ENCODE measurements around the gene NDC1.
"Not testable (repeated sequence)": the region's sequence is repeated elsewhere in the genome, so short reads cannot be mapped to it uniquely, and the experiment has no call there.

The NDC1 gene, protein sequence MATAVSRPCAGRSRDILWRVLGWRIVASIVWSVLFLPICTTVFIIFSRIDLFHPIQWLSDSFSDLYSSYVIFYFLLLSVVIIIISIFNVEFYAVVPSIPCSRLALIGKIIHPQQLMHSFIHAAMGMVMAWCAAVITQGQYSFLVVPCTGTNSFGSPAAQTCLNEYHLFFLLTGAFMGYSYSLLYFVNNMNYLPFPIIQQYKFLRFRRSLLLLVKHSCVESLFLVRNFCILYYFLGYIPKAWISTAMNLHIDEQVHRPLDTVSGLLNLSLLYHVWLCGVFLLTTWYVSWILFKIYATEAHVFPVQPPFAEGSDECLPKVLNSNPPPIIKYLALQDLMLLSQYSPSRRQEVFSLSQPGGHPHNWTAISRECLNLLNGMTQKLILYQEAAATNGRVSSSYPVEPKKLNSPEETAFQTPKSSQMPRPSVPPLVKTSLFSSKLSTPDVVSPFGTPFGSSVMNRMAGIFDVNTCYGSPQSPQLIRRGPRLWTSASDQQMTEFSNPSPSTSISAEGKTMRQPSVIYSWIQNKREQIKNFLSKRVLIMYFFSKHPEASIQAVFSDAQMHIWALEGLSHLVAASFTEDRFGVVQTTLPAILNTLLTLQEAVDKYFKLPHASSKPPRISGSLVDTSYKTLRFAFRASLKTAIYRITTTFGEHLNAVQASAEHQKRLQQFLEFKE

DNA sequence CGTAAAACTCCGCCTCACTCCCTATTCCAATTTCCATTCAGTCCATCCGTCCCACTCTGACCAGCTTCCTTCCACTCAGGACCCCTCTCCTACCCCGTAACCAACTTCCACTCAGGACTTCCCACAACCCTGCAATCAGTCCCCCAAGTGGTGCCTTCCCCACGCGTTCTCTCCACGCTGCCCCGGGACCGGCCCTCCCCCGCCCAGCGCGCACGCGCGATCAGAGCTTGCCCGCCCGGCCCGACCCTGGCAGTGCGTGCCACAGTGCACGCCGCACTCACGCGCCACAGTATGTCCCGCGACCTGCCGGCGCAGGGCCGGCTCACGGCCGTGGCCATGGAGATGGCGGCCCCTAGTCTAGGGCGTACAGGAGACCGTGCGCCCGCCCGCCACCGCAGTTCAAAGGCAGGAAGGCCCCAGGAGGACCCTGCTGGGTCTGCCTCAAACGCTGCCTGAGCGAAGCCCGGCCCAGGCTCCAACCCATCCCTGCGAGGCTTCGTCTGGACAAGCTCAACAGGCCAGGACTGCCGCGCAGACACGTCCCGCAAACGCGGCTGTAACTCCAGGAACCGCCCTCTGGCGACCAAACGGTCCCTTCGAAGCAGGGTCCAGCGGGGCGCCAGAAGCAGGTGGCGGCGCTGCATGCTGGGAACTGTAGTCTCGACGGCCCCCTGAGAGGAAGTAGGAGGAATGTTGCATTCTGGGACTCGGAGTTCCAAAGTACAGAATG lies at the start of gene NDC1:
Gene NDC1, minus strand, starts transcription at position 373 of the 730 bp plus-strand sequence. Its CDS starts 35 bp downstream, at position 338.
- no peaks in the 10 kb centered on the region for H3K27me3 Mint-ChIP-seq
- H3K27ac Mint-ChIP-seq, result peak within 1 kb of the TSS; percentile 100
- H3K4me1 Mint-ChIP-seq, result peaks cover 36% of the 10 kb centered on the region
- H3K4me3 Mint-ChIP-seq, result peak within 1 kb of the TSS; percentile 95
- ATAC-seq, result peak; percentile 97
- no peaks in the 10 kb centered on the region for H3K9me3 Mint-ChIP-seq
- H3K36me3 Mint-ChIP-seq, result no peaks in the 10 kb centered on the region

DNA sequence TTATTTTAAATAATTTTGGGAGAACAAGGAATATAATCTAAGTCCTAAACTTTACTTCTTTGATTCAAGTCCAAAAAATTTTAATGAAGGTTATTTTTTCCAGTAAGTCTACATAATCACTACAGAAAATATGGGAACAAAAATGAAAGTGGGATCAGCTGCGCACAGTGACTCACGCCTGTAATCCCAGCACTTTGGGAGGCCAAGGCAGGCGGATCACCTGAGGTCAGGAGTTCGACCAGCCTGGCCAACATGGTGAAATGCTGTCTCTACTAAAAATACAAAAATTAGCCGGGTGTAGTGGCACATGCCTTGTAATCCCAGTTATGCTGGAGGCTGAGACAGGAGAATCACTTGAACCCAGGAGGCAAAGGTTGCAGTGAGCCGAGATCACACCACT lies 45.5 kb upstream of the NDC1 start:
- not testable (repeated sequence) for H3K4me3 Mint-ChIP-seq, H3K27me3 Mint-ChIP-seq, H3K9me3 Mint-ChIP-seq, H3K4me1 Mint-ChIP-seq, ATAC-seq, H3K27ac Mint-ChIP-seq
- peaks cover 39% of the 10 kb centered on the region for H3K36me3 Mint-ChIP-seq

DNA sequence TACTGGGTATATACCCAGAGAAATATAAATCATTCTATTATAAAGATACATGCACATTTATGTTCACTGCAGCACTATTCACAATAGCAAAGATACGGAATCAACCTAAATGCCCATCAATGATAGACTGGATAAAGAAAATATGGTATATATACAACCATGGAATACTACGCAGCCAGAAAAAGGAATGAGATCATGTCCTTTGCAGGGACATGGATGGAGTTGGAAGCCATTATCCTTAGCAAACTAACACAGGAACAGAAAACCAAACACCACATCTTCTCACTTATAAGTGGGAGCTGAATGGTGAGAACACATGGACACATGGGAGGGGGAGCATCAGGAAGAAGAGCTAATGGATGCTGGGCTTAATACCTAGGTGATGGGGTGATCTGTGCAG lies 43.8 kb upstream of the NDC1 start:
- not testable (repeated sequence) for H3K4me1 Mint-ChIP-seq, H3K27me3 Mint-ChIP-seq, H3K27ac Mint-ChIP-seq, H3K4me3 Mint-ChIP-seq, ATAC-seq, H3K9me3 Mint-ChIP-seq
- H3K36me3 Mint-ChIP-seq, result peaks cover 53% of the 10 kb centered on the region

DNA sequence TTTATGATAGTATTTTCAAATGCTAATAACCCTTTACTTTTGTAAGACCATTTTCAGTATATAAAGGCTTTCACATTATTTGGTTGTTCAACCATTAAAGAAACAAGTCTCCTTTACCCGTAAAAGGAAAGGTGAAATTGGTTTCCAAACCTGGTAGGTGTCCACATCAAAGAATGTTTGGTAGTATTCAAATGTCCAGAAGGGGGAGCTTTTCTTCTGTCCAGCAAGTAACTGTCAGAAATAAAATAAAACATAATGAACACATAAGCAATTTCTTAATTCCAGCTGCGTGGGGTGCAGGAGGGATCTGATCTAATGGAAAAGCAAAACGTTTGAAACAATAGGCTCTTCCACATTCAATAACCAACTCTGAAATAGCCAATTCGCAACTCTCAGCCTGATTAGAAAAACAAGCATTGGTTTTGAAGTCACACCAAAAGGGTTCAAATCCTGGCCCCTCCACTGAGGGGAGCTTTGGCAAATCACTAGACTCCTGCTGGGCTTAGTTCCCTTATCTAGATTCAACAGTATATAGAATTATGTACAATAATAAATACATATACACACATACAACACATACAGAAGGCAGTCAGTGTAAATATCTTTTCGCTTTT lies 40.5 kb upstream of the NDC1 start:
- no peak for ATAC-seq
- H3K27me3 Mint-ChIP-seq, result no peaks in the 10 kb centered on the region
- H3K27ac Mint-ChIP-seq, result no peak overlapping the region
- no peak overlapping the region for H3K4me3 Mint-ChIP-seq
- H3K4me1 Mint-ChIP-seq, result no peaks in the 10 kb centered on the region
- peaks cover 69% of the 10 kb centered on the region for H3K36me3 Mint-ChIP-seq
- H3K9me3 Mint-ChIP-seq, result peaks cover 3% of the 10 kb centered on the region

DNA sequence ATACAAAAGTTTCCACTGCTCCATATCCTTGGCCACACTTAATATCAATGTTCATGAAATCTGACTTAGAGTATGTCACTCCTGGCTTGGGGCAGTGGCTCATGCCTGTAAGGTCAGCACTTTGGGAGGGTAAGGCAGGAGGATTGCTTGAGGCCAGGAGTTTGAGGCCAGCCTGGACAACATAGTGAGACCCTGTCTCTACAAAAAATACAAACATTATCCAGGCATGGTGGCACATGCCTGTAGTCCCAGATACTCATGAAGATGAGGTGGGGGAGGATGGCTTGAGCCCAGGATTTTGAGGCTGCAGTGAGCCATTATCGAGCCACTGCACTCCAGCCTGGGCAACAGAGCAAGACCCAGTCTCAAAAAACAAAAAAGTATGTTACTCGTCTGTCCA lies 37.1 kb upstream of the NDC1 start:
- peaks cover 42% of the 10 kb centered on the region for H3K36me3 Mint-ChIP-seq
- H3K27me3 Mint-ChIP-seq, H3K9me3 Mint-ChIP-seq, H3K4me3 Mint-ChIP-seq, H3K27ac Mint-ChIP-seq, ATAC-seq, H3K4me1 Mint-ChIP-seq: not testable (repeated sequence)

DNA sequence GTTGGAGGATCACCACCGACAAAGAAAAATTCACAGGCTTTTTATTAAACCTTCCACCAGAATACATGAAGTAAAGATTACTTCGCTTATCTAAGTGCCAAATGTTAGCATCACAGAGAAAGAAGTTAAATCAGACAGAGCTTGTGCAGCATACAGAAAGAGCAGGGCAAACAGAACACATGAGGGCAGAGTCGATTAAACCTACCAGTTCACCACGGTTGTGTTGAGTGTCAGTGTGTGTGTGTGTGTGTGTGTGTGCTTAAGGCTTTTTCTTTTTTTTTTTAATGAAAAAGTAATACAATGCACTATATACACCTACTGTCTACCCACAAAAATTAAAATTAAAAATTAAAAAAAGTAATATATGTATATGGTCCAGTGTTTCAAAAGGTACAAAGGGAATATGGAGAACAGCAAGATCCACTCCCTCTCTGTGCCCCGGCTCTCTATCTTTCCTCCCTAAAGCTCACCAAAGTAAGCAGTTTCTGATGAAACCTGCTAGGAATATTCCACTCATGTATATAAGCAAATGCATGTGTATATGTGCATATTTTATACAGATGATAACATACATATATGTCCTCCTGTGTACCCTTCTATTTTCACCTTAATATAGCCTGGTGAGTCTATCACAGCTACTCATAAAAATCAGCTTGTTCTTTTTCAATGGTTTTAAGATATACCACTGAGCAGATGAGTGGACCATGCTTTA lies 33.8 kb upstream of the NDC1 start:
- no peaks in the 10 kb centered on the region for H3K27me3 Mint-ChIP-seq
- H3K4me1 Mint-ChIP-seq, result peaks cover 10% of the 10 kb centered on the region
- peaks cover 24% of the 10 kb centered on the region for H3K36me3 Mint-ChIP-seq
- no peak overlapping the region for H3K4me3 Mint-ChIP-seq
- no peaks in the 10 kb centered on the region for H3K9me3 Mint-ChIP-seq
- ATAC-seq, result no peak
- no peak overlapping the region for H3K27ac Mint-ChIP-seq

DNA sequence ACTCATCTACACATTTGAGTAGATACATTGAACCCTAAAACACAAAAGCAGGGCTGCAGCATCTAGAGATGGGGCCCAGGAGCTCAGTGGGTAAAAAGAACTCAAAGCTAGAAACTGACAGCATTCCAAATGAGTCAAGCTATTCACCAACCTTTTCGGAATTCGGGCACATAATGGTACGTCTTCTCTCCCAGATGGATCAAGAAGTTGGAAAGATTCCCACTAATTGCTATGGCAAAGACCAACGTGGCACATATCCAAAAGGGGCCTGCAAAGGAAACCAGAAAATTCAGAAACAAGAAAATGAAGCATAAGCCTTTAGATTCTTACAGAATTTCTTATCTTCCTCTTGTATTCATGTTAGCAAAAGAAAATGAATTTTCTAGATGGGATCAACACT lies 33.1 kb upstream of the NDC1 start:
- no peaks in the 10 kb centered on the region for H3K27me3 Mint-ChIP-seq
- ATAC-seq, result no peak
- H3K9me3 Mint-ChIP-seq, result no peaks in the 10 kb centered on the region
- H3K4me3 Mint-ChIP-seq, result no peak overlapping the region
- H3K36me3 Mint-ChIP-seq, result peaks cover 22% of the 10 kb centered on the region
- no peak overlapping the region for H3K27ac Mint-ChIP-seq
- H3K4me1 Mint-ChIP-seq, result peaks cover 10% of the 10 kb centered on the region

DNA sequence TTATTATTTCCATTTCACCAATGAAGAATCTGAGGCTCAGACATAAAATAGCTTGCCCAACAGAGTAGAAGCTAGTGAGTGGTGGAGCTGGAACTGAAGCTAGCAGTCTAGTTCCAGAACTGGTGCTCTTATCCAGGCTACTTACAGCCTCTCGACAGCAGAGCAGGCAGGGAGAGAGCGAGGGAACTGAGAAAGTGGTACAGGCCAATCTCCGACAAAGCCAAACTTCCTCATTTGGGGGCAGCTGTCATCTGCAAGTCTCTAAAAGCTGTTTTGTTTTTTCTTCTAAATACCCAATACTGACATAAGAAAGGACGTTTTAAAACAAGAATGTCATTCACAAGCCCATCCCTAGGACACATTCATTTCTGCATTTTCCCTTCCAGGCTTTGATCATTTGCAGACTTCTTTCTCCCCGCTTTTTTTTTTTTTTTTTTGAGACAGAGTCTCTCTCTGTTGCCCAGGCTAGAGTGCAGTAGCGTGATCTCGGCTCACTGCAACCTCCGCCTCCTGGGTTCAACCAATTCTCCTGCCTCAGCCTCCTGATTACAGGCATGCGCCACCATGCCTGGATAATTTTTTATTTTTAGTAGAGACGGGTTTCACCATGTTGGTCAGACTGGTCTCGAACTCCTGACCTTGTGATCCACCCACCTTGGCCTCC lies 31.5 kb upstream of the NDC1 start:
- ATAC-seq, result peak; percentile 87
- Mint-ChIP-seq H3K4me1 (peaks cover 10% of the 10 kb centered on the region), H3K9me3 (no peaks in the 10 kb centered on the region), H3K4me3 (no peak overlapping the region), H3K27me3 (no peaks in the 10 kb centered on the region), H3K36me3 (peaks cover 21% of the 10 kb centered on the region), H3K27ac (peak overlapping the region; percentile 19)

DNA sequence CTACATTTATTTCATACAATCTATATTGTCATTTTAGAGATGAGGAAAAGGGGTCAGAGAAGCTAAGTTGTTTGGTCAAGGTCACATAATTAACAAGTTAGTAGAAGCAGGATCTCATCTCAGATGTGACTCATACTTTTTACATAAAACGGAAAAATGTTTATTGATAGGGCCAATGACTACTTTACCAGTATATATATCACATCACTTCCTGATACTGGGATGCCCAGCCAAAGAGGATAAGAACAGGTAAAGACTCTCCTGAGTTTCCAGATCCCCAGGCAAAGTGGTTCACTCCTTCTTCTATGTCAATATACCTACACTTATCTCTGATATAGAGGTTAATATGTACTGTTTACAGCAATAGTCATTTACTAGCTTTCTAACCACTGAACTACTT lies 30.5 kb upstream of the NDC1 start:
- Mint-ChIP-seq H3K9me3 (no peaks in the 10 kb centered on the region), H3K27ac (no peak overlapping the region), H3K4me1 (peaks cover 10% of the 10 kb centered on the region), H3K27me3 (no peaks in the 10 kb centered on the region), H3K4me3 (no peak overlapping the region), H3K36me3 (peaks cover 21% of the 10 kb centered on the region)
- ATAC-seq, result no peak

DNA sequence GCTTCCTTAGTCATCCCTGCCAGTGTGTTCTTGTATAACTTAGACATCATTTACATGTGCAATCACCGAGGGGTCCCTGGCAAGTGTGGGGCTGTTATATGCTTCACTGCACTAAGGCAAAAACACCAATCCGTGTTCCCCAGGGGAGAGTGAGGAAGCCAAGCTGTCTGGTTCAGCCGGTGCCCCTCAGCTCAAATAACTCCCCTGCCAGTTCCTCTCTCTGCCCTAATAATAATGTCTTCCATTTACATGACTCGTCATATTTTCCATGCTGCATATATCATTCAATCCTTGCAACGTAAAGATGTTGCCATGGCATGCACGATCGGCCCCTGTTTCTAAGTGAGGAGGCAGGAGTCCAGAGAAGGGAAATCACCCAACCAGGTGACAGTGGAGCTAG lies 24.4 kb upstream of the NDC1 start:
- Mint-ChIP-seq H3K4me1 (peaks cover 25% of the 10 kb centered on the region), H3K36me3 (peaks cover 34% of the 10 kb centered on the region), H3K27ac (peak overlapping the region; percentile 74), H3K27me3 (no peaks in the 10 kb centered on the region), H3K4me3 (no peak overlapping the region), H3K9me3 (no peaks in the 10 kb centered on the region)
- ATAC-seq, result peak; percentile 74

DNA sequence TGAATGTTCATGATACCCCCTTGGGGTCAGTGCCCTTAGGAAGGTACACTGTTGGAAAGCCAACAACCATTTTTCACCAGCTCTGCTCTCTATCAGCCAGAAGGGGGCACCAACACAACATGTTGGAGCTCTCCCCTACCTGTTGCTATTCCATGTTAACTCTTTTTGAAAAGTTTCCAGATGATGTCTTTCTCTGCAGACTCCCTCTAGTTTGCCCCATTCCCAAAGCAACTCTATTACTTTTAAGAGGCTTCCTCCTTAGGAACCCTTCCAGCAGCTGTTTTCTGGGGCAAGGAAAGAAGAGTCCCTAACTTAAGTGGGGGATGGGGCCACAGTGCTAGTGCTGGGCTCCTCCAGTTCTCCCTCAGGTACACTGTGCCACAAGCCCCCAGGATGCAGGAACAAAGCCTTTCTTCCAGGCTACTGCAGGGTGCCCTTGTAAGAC lies 22.9 kb upstream of the NDC1 start:
- peak overlapping the region; percentile 52 for H3K27ac Mint-ChIP-seq
- H3K9me3 Mint-ChIP-seq, result no peaks in the 10 kb centered on the region
- ATAC-seq, result peak; percentile 59
- H3K4me3 Mint-ChIP-seq, result no peak overlapping the region
- peaks cover 24% of the 10 kb centered on the region for H3K36me3 Mint-ChIP-seq
- peaks cover 25% of the 10 kb centered on the region for H3K4me1 Mint-ChIP-seq
- no peaks in the 10 kb centered on the region for H3K27me3 Mint-ChIP-seq

DNA sequence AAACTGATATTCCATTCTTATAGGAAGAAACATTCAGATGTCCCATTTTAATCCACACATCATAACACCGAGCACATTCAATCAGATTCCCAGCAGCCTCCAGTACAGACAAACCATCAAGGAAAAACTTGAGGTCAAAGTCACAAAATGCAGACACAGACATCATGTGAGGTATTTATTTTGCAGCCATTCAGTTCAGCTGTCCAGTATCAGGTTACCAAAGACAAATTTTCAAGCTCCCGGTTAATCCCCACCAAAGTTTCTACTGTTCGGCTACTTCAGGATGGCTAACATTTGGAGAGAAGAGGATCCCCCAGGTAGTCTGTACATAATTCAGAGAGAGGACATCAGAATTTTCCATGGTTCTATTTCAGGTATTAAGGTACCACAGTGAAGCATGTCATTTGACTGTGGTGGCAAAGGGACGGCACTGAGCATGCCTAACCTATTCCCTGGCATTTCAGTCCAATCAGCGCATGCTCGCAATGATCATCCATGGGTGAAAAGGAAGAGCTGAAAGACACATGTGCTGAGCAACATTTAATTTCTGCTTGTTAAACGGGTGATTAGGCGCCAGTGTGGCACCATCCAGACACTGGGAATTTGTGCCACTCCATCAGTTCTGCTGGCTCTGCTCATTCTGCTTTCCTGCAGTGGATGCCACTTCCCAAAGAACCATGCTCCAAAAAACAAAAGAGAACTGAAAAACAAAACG lies 13.6 kb upstream of the NDC1 start:
- peaks cover 53% of the 10 kb centered on the region for H3K36me3 Mint-ChIP-seq
- no peak overlapping the region for H3K4me3 Mint-ChIP-seq
- H3K4me1 Mint-ChIP-seq, result no peaks in the 10 kb centered on the region
- ATAC-seq, result no peak
- H3K27me3 Mint-ChIP-seq, result no peaks in the 10 kb centered on the region
- no peak overlapping the region for H3K27ac Mint-ChIP-seq
- H3K9me3 Mint-ChIP-seq, result no peaks in the 10 kb centered on the region

DNA sequence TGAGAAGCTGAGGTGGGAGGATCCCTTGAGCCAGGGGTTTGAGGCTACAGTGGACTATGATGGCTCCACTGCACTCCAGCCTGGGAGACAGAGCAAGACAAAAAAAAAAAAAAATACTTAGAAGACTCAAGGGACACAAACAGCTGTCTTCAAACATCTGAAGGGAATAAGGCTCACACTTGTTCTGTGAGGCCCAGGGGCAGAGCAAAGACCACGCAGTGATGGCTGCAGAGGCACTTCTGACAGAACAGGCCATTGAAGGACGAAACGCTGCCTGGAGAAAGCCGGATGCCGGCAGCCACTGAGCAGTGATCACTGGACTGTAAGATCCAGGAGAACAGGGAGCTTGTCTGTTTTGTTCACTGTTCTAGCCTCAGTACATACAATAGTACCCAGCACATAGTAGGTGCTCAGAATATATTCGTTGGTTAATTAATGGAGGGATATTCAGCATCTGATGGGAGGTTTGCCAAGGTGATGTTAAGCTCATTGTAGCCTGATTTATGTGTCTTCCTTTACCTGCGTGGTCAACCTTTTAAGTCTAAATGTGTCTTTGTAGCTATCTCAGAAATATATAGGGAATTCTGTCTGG lies 12.1 kb upstream of the NDC1 start:
- no peaks in the 10 kb centered on the region for H3K9me3 Mint-ChIP-seq
- no peak overlapping the region for H3K27ac Mint-ChIP-seq
- ATAC-seq, result no peak
- no peaks in the 10 kb centered on the region for H3K27me3 Mint-ChIP-seq
- H3K4me1 Mint-ChIP-seq, result no peaks in the 10 kb centered on the region
- H3K4me3 Mint-ChIP-seq, result no peak overlapping the region
- peaks cover 49% of the 10 kb centered on the region for H3K36me3 Mint-ChIP-seq
